ENCODE measurements around the gene RNASE8.
"Not testable (repeated sequence)": the region's sequence is repeated elsewhere in the genome, so short reads cannot be mapped to it uniquely, and the experiment has no call there.

RNASE8 gene, protein sequence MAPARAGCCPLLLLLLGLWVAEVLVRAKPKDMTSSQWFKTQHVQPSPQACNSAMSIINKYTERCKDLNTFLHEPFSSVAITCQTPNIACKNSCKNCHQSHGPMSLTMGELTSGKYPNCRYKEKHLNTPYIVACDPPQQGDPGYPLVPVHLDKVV

DNA sequence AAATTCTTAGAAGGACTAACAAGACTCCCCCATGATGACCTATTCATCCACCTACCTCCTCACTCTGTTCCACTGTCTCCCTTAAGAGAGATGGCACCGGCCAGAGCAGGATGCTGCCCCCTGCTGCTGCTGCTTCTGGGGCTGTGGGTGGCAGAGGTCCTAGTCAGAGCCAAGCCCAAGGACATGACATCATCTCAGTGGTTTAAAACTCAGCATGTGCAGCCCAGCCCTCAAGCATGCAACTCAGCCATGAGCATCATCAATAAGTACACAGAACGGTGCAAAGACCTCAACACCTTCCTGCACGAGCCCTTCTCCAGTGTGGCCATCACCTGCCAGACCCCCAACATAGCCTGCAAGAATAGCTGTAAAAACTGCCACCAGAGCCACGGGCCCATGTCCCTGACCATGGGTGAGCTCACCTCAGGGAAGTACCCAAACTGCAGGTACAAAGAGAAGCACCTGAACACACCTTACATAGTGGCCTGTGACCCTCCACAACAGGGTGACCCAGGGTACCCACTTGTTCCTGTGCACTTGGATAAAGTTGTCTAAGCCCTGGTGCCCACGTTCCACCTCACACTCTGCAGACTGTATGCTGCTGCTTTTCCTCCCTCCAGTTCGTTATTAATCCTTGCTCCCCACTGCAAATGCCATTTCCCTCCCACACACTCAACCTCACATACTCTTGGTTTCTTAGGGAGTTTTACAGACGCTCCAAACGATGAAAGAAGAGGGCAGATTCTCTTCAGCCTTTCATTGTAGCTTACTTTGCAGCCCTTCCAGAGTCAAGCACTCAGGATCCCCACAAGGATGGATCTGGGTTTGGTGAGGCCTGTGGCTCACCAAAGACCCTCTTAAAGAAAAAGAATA is at the start of gene RNASE8:
TSS of gene RNASE8 (plus strand) at position 20 of the 873 bp plus-strand sequence. CDS start at position 91, 71 bp downstream.
- no peak for DNase-seq (ENCODE audit: low read depth)

DNA sequence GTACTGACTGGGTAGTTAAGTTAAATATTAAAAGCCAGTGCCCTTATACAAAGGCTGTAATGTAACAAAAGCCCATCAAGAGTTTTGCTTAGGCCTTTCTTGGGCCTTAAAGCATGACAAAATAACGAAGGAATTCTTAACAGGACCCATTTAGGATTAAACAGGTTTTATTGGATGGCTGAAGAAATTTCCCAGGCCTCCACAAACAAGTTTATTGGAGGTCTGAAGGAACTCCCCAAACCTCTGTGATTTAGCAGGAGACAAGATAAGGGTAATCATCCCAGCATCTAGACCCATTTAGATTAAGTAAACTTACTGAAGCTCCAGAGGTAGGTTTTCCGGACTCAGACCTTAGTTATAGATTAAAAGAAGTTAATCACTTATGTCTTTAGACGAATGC is 47.9 kb upstream of the RNASE8 start:
- not testable (repeated sequence) for DNase-seq (ENCODE audit: low read depth)

DNA sequence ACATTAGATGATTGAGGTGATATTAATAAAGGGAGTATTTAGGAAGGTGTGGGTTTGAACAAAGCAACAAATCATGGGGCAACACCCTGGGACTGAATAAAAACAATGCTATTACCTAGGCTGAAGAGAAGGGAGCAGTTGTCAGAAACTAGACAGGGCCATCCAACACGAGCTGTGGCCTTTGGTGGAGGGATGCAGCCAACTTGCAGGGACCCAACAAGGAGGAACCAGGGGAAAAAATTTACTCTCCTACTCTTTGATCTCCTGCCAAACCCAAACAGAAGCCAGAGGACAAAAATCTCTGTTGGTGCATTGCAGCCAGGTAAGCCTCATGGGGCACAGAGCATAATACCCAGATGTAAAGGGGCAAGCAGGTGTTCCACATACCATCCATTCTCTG is 46.5 kb upstream of the RNASE8 start:
- DNase-seq (ENCODE audit: low read depth): no peak

DNA sequence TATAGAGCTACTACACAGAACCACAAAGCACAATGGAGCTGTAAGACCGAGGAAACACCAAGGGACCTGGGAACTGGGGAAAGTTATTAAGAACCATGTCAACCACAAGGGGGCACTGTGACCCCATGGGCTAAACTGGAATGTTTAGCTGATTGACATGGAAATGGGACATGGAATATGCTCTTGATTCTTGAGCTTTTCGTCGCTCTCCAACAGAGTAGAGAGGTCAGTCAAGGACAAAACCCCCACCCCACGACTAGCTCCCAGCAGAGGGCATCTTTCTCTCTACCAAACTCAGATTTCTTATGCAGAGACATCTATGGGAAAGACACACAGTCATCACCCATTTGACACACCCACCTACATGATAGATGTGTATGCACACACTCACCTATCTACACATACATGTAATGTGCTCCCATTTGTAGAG is 42.8 kb upstream of the RNASE8 start:
- peak; percentile 54 for DNase-seq (ENCODE audit: low read depth)

DNA sequence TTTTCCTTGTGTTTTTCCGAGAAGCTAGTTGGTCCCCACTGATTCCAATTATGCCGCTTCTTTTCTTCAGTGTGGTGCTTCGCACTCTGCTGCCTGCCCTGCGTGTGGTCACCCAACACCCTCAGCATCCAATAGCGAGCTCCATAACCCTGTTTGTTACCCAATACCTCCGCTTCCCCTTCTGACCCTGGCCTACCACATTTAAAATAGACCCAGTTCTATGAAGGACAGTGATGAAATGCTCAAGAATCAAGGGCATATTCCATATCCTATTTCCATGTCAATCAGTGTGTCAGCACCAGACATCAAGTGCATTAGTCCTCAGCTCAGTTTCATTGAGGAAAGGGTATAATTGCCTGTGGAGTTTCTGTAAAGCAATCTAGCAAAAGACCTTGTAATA is 42.3 kb upstream of the RNASE8 start:
- no peak for DNase-seq (ENCODE audit: low read depth)

DNA sequence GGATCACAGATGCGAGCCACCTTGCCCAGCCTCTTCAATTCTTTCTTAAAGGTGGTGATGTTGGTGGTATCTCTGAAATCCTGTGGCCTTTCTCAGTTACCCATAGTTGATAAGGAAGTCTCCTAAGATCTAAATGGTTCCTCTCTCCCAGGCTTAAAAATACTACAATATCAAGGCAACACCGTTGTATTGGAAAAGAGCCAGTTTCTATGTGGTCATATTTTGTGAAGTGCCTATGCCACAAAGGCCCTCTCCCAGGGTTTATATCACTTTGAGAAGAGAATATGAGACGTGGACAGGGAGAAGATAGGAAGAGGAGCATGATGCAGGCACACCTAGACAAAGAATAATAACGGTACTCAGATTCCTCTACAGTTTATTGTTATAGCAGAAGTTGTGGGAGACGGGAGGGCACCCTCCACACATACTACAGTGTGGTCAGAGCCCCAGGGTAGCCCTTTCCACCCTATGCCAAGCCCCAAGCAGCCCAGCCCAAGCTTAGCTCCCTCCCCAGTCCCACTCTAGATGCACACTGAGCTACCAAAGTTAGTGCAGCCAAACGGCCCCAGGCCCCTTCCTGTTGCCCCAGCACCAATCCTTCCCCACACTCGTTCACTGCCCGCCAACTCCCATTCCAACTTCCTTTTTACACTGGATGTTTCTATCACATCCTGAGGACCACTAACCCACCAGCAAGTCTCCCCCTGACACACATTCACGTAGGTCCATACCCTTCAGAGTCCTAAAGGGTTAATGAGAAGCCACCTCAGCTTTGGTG is 41.0 kb upstream of the RNASE8 start:
- DNase-seq (ENCODE audit: low read depth): no peak

DNA sequence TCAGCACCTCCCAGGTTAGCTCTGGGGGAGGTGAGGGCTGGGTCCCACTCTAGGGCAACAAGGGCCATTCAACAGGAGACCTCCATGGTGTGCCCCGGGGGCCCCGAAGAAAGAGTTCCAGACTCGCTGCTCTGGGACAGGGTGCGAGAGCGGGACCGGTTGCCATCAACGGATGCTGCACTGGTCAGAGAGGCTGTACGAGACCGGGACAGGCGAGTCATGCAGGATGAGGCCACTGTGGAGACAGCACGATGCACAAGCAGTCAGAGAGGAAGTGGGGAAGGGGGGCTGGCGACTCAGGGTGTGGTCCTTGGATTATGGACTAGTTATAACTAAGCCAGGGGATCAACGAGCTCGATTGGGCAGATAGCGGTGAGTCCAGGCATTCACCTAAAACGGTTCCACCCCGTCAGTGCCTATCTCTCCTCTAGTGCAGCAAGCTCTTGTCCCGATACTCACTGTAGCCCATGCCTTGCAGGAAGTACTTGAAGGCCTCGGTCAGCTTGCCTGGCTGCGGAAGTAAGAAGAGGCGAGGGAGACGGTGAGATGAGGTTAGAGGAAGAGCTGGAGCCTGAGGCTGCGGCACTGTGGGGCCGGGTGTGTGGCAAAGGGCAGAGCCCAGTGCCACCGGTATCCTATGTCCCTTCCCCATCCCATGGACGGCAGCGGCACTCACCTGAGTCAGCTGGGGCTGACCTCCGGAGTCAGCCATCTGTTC is 39.9 kb upstream of the RNASE8 start:
- DNase-seq (ENCODE audit: low read depth): no peak

DNA sequence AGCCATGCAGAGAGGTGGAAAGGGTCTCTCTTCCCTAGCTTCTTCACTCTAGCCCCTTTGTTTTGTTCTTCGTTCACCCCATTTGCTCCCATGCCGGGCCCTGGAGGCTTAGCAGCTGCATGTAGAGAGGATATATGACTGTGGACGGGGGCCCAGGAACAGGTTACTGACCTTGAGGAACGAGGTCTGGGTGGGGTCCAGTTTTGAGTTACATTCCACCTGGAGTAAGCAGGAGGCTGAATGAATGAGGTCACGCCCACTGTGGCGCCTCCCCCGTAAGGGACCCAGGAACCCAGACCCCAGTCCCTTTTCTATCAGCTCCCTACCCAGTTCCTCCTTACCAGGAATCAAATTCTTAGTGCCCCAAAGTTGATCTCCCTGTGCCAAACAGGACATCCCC is 39.3 kb upstream of the RNASE8 start:
- no peak for DNase-seq (ENCODE audit: low read depth)

DNA sequence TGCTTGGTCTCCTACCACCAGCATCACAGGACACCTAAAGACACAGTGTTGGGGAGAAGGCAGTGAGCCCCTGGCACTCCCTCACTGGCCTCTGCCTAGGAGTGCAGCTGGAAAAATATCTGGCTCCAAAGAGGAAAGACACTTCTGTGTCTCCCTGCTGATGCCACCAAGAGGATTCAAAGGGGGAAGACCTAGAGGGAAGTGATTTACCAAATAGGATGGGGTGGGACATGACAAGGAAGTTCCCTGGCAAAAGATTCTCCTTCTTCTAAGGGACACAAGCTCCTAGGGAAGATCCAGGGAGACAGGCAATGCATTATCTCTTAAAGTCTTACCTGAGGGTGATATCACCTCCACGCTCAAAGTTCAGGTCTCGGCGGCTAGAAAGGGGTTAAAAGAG is 38.8 kb upstream of the RNASE8 start:
- no peak for DNase-seq (ENCODE audit: low read depth)

DNA sequence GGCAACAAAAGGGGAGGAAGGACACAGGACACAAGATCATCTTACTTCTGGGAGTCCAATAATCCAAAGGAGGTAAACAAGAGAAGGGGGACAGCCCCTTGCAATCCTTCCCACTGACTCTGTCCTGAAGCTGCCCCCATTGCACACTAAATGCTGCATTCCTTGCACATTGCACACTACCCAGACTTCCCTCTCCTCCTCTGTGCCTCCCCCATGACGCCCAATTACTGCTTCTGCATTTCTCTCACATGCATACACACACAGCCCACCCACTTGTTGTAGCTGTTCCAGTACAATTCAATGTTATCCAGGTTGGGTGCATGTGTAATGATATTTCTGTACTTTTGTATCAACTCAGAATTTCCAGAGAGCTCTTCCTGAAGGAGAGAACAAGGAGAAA is 38.3 kb upstream of the RNASE8 start:
- no peak for DNase-seq (ENCODE audit: low read depth)

DNA sequence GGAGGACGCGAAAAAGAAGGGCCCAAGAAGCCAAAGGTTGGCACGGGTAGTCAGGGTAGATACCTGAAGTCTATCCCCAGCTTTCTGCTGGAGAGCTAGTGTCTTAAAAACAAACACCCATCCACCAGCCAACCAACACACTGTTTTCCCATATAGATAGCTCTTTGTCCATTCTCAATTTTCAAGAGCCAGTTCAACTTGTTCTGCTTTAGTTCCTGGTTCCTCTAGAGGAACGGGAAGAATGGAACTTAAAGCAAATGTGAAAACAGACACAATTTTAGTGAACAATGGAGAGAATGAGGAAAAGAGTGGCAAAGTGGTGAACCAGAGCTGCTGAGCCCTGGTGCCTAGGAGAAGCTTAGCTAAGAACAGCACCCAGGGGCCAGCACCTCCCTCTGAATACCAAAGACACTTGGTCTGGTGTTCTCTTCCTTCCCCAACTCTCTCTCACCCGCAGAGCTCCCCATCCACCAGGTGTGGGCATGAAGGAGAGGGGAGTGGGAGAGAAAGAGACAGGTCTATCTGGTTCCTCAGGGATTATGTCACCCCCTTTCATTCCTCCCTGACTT is 36.6 kb upstream of the RNASE8 start:
- DNase-seq (ENCODE audit: low read depth): no peak

DNA sequence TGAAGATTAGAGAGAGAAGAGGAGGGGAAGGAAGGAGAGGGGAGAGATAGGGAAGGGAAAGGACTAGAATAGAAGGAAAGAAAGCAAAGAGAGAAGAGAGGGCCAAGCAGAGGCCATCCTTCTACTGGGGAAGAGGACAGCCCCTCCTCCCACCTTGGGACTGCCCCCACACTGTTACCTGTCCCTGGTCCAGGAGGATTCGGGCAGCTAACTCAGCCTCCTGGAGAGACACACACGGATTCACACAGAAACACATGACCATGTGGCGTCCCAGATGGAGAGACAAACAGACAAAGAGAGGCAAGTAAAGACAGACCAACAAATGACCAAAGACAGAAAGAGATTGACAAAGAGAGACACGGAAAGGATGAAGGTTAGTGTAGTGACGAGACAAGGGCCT is 34.9 kb upstream of the RNASE8 start:
- DNase-seq (ENCODE audit: low read depth): no peak

DNA sequence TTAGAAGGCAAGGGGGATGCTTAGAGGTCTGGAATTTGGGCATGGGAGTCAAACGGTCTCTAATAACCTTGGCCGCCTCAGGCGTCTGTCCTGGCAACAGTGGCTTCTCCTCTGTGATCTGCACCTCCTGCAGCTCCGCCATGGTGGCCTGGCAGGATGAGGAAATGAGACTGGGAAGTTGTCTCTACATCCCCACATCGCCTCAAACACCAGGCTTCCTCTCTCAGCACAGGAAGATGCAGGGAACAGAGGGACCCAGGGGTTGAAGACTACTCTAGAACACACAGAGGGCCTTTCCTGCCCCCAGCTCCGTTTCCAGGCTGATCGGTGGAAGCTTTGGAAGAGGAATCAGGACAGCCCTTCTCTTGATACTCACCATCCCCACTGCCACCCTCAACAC is 34.4 kb upstream of the RNASE8 start:
- DNase-seq (ENCODE audit: low read depth): no peak

DNA sequence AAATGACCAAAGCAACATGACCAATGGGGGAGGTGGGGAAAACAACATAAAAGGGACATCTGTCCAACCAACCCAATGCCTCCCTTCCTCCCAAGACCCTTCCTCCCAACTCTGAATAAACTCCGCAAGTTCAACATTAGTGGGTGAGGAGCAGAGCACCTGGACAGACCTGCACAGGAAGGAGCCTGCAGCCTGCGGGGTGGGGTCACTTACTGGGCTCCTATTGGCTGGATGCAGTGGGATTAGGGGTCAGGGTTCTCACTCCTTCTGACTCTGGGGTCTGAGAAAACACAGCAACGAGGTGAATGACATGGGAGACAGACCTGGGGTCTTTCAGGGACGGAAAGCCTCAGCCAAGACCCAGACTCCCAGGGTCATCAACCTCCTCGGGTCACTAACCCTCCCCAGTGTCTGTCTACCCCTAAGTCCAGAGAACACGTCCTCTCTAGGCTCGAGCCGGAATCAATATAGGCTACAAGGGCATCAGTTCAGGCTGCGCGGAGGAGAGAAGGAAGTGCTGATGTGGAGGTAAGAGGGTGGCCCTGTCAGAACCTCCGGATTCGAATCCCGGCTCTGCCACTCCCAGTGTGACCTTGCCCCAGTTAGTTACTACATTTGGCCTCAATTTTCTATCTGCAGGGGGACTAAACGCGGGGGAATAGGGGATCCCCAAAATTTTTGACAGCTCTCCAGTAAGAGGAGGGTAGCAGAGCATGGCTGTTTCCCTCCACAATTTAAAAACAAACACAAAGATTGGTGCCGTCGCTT is 33.6 kb upstream of the RNASE8 start:
- DNase-seq (ENCODE audit: low read depth): no peak

DNA sequence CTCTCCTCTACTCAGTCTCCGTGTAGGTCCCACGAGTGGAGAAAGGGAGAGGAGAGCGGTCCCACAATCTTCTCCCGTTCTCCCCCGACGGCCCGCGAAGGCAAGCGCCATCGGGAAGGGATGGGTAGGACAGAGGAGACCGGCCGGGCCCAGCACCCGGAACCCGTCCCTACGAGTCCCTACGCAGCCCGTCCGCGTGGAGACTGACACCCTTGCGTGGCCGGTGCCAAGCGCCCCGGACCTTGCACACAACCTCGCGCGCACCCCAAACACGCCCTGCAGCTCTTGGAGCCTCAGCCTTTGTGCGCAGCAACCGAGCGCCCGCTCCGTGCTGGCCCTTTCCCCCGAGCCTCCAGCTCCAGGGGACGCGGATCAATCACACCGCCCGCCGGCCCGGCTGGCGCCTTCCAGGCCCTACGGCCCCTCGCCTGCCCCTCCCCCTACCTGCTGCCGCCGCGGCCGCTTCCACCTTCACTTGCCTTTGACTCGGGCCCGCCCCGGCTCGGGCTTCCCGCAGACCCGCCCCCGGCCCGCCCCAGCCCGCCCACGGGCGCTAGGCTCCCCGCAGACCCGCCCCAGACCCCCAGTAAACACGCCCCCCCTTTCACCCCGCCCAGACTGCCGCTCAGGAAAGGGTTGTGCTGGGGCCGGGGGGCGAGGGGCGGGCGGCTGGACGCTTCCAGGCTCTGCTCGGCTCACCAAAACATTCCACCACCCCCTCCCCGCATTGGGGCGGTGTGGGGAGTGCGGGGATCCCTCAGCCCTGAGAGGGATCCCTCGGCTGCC is 32.8 kb upstream of the RNASE8 start, which contains the start of gene NDRG2:
TSS of gene NDRG2 (minus strand) at position 477 of the 786 bp plus-strand sequence. CDS start 1,746 bp downstream, outside the sequence.
- DNase-seq (ENCODE audit: low read depth): peak; percentile 70

DNA sequence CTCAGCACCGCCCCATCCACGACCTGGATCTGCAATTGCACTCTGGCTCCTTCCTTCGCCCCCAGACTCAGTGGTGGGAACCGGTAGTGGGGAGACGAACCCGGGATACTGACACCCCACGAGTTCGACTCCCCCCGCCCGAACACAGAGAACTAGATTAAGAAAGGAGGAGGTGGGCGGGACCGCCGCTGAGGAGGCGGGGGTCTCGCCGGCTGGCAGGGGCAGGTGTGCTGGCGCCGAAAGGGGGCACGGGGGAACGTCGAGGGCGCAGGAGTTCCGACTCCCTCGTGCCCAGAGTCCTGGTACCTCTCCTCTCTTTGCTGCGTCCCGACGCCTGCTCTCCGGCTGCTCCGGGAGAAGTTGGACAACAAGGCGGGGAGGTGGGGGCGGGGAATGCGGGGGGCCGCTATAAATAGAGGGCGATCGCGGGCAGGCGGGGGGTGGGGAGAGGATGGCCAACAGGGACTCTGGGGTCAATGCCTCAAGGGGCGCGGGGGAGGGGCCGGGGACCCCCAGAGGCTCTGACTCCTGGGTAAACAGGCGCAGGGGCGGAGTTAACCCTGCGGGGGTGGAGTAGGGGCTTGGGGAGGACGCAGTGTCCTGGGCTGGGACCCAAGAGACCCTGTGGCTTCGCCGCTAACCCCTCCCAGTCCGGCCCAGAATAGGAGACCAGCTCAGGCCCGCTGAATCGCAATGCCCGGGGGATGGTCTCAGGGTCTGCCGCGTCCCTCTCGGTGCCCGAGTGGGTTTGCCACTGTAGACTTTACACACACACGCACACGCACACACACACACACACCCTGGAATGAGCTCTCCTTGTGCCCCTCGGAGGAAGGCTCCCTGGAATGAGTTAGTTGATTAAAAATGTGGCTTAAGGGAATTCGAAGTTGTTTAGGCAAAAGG is 32.0 kb upstream of the RNASE8 start:
- DNase-seq (ENCODE audit: low read depth): no peak

DNA sequence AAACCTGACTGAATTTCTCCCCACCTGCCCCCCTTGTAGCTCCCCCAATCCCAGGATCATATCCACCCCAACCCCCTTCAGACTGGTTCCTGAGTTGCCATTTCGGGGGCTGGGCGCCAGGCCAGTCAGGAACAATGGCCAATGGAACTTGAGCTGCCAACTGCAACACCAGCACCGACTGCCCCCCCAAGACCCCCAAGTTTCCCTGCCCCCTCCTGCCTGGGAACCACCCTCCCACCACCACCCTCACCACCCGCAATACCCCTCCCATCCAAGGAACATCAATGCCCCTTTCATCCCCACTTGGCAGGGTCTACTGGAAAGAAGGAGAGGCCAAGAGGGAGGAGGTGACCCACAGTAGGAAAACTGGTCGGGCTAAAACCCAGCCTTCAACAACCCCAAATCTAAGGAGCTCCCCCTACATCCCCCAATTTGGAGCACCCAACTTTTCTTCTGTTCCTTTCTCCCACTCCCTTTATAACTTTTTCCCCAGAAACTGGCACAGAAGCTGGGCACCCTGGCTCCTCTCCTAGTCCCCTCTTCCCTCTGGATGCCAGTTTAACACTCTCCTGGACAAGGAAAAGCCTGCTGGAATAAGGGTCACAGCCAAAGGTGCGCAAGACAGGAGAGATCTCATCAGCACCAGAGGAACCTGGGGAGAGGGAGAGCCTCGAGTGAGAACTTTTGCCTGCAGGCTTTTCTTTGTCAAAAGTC is 31.2 kb upstream of the RNASE8 start:
- no peak for DNase-seq (ENCODE audit: low read depth)

DNA sequence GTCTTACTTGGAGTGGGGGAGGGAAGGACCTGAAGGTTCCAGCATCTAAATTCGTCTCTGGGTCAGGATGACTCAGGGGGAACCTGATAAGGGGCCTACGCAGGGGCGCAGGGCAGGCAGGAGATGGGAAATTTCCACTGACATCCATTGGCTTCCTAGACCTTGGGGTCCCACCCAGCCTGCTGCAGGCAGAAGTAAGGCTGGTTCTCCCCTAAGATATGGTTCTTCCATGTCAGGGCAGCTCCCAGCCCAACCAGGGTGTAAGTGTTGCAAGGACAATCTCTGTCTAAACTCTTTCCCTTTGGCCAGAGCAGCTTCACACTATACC is 30.7 kb upstream of the RNASE8 start:
- no peak for DNase-seq (ENCODE audit: low read depth)

DNA sequence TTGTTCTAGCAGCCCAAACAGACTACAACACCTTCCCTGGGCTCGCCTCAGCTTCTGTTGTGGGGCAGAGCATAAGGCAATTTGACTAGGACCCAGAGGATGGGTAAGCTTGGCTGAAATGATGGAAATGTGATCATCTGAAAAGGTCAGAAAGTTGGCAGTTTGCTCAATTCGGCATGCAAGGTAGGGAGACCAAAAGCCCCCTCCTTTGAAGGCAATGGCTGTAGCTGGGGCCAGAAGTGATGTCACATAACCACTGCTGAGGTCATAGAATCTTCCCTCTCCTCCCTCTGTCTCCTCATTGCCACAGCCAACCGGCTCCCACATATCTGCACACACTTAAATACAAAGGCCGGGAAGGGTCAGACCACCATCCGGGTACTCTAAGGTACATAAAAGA is 27.7 kb upstream of the RNASE8 start, which contains the start of gene TPPP2:
TSS of gene TPPP2 (plus strand) at position 301 of the 400 bp plus-strand sequence. CDS start 365 bp downstream, outside the sequence.
- DNase-seq (ENCODE audit: low read depth): no peak

Measured in T-helper 22 cell (primary cell).